IPS-20b (cell line): ENCODE results near the gene MIOS.
A peak's percentile ranks its signal among the peaks of the same experiment; 100 is the strongest.

Experiments
- H3K27ac ChIP-seq: one replicate; pipeline ENCODE4 v1.5.1; 2013; ENCODE audit warnings: low read length
- H3K27me3 ChIP-seq: 2 replicates; pipeline ENCODE4 v1.6.1; 2013; ENCODE audit warnings: mild to moderate bottlenecking, low read length, inconsistent platforms; ENCODE audit not compliant: insufficient read depth
- H3K36me3 ChIP-seq: 2 replicates; pipeline ENCODE4 v1.6.1; 2013; ENCODE audit warnings: low read depth, mild to moderate bottlenecking, inconsistent platforms, low read length, moderate library complexity; ENCODE audit not compliant: insufficient read depth
- H3K4me1 ChIP-seq: 2 replicates; pipeline ENCODE4 v1.6.1; 2013; ENCODE audit warnings: mild to moderate bottlenecking, control low read depth, inconsistent platforms, low read length, moderate library complexity; ENCODE audit not compliant: insufficient read depth
- H3K4me3 ChIP-seq: 2 replicates; pipeline ENCODE4 v1.5.1; 2013; ENCODE audit warnings: mild to moderate bottlenecking, low read length, inconsistent platforms
- H3K9ac ChIP-seq: 2 replicates; pipeline ENCODE4 v1.6.1; 2013; ENCODE audit warnings: low read depth, mild to moderate bottlenecking, inconsistent platforms, low read length, moderate library complexity
- H3K9me3 ChIP-seq: 2 replicates; pipeline ENCODE4 v1.6.1; 2013; ENCODE audit warnings: mild to moderate bottlenecking, low read depth, low read length, inconsistent platforms; ENCODE audit not compliant: insufficient read depth

Gene MIOS

DNA sequence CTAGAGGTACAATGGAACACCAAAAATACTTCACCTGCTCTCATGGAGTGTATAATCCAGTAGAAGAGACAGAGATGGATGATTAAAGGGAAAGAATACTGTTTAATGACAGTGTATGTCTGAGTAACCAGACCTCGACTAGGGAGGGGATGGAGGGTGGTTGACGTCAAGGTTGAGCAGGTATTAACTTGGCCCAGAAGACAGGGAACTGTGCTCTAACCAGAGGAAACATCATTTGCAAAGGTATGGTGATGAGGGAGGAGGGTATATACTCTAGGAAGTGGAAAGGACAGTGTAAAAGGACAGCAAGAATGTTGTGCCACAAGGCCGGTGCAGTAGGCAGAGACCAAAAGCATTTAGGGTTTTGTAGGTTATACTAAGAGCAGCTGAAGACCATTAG lies 2.9 kb downstream of the MIOS start:
- Histone ChIP-seq H3K27ac (no peak overlapping the region), H3K4me3 (no peak overlapping the region), H3K36me3 (peaks cover 62% of the 10 kb centered on the region), H3K4me1 (peaks cover 6% of the 10 kb centered on the region), H3K9ac (no peak overlapping the region), H3K27me3 (no peaks in the 10 kb centered on the region), H3K9me3 (peaks cover 6% of the 10 kb centered on the region; the same call in 1 of the 2 replicates)

- H3K27me3 ChIP-seq: no peaks in the 10 kb centered on the region
- peaks cover 6% of the 10 kb centered on the region; the same call in 1 of the 2 replicates for H3K4me1 ChIP-seq
- H3K4me3 ChIP-seq: no peak overlapping the region
- H3K9me3 ChIP-seq: peaks cover 6% of the 10 kb centered on the region; the same call in 1 of the 2 replicates
- H3K36me3 ChIP-seq: peaks cover 67% of the 10 kb centered on the region
- H3K9ac ChIP-seq: no peak overlapping the region
- no peak overlapping the region for H3K27ac ChIP-seq
Measured at GRCh38 chr7:7570584-7570983, 3.9 kb downstream of the MIOS start.

GRCh38 chr7:7573701-7574100 lies 7.0 kb downstream of the MIOS start:
- Histone ChIP-seq H3K36me3 (peaks cover 61% of the 10 kb centered on the region), H3K27ac (no peak overlapping the region), H3K4me3 (no peak overlapping the region), H3K4me1 (no peaks in the 10 kb centered on the region; the same call in 1 of the 2 replicates), H3K9ac (no peak overlapping the region), H3K9me3 (peaks cover 6% of the 10 kb centered on the region; the same call in 1 of the 2 replicates), H3K27me3 (no peaks in the 10 kb centered on the region)

- no peaks in the 10 kb centered on the region for H3K9me3 ChIP-seq
- H3K4me1 ChIP-seq: peaks cover 2% of the 10 kb centered on the region
- no peak overlapping the region for H3K9ac ChIP-seq
- H3K27ac ChIP-seq: no peak overlapping the region
- H3K4me3 ChIP-seq: no peak overlapping the region
- peaks cover 39% of the 10 kb centered on the region for H3K36me3 ChIP-seq
- no peaks in the 10 kb centered on the region for H3K27me3 ChIP-seq
Measured at GRCh38 chr7:7576344-7576743, 9.7 kb downstream of the MIOS start.

GRCh38 chr7:7577888-7578287 lies 11.2 kb downstream of the MIOS start:
- Histone ChIP-seq H3K4me3 (no peak overlapping the region), H3K27me3 (no peaks in the 10 kb centered on the region), H3K9me3 (no peaks in the 10 kb centered on the region), H3K4me1 (peaks cover 13% of the 10 kb centered on the region), H3K9ac (no peak overlapping the region), H3K36me3 (peaks cover 32% of the 10 kb centered on the region), H3K27ac (no peak overlapping the region)

DNA sequence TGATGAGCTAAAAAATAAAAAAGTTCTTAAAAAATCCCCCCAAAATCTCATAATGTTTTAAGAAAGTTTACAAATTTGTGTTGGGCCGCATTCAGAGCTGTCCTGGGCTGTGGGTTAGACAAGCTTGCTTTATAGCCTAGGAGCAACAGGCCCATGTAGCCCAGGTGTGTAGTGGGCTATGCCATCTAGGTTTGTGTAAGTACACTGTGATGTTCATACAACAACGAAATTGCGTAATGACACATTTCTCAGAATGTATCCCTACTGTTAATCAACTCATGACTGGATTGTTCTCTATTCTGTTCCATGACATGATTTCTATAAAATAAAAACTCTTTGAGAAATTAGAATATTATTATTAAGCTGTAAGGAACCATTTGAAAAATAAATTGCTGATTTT lies 13.0 kb downstream of the MIOS start:
- H3K36me3 ChIP-seq: peaks cover 16% of the 10 kb centered on the region
- no peaks in the 10 kb centered on the region for H3K27me3 ChIP-seq
- no peak overlapping the region for H3K4me3 ChIP-seq
- no peaks in the 10 kb centered on the region for H3K9me3 ChIP-seq
- peaks cover 13% of the 10 kb centered on the region for H3K4me1 ChIP-seq
- H3K9ac ChIP-seq: no peak overlapping the region
- H3K27ac ChIP-seq: no peak overlapping the region

- Histone ChIP-seq H3K27ac (peak overlapping the region; percentile 82), H3K9me3 (no peaks in the 10 kb centered on the region), H3K4me3 (0 out of 2 replicates have a peak overlapping the region, but pooled peaks have one; percentile 36), H3K27me3 (no peaks in the 10 kb centered on the region), H3K9ac (peak overlapping the region; percentile 57; the same call in 1 of the 2 replicates), H3K4me1 (peaks cover 13% of the 10 kb centered on the region), H3K36me3 (peaks cover 16% of the 10 kb centered on the region)
Measured at GRCh38 chr7:7581531-7582179, 15.0 kb downstream of the MIOS start.

DNA sequence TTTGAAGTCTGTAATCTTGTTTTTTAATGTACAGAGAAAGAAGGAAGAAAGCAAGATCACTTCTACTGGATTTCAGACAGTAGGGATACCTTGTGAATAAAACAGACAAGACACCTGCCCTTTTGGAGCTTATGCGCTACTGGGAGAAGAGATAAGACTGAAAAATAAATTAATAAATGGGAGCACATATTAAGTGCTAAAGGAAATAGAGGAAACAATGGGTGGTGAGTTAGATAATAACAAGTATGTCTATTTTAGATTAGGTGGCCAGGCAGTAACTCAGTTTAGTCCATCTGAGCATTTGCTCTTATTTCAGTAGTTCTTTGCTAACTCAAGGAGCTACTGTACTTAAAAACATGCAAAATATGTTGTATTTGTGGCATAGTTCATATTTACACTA lies 15.9 kb downstream of the MIOS start:
- Histone ChIP-seq H3K27ac (no peak overlapping the region), H3K9ac (no peak overlapping the region), H3K27me3 (no peaks in the 10 kb centered on the region), H3K9me3 (no peaks in the 10 kb centered on the region), H3K4me1 (peaks cover 13% of the 10 kb centered on the region), H3K36me3 (peaks cover 16% of the 10 kb centered on the region), H3K4me3 (no peak overlapping the region)

DNA sequence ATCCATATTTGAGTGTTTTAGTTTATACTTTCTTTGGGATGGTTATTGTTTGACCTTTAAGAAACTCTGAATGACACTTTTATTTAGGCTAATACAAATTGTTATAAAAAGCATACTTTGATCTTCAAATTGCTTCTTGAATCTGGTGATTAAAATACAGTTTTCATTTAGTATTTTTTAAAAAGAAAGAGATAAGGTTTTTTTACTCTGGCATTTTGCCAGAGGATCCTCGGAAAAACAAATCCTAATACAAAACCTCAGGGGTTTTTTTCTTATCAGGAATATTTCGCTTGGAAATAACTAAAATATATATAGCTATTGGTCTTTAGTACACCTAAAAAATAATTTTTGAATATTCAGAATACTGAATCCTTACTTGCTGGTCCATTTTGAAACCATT lies 17.0 kb downstream of the MIOS start:
- Histone ChIP-seq H3K4me1 (peaks cover 13% of the 10 kb centered on the region), H3K36me3 (peaks cover 18% of the 10 kb centered on the region), H3K4me3 (no peak overlapping the region), H3K27me3 (no peaks in the 10 kb centered on the region), H3K9me3 (no peaks in the 10 kb centered on the region), H3K9ac (no peak overlapping the region), H3K27ac (no peak overlapping the region)

DNA sequence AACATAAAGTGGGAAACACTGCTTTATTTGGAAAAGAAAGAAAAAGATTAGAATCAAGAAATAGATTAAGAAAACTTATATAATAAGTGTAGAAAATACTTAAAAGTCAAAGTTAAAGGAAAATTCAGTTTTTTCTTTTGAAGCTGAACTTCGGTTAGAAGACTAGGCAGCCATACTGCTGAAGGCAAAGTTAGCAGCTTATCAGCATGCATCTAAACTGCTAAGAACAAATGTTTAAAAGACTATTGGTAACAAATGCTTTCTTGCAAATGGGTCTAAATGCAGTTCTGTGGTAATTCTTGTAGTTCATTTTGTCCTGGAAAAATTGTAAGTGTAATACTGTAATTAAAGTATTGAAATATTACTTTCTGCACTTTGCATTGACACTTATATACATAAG lies 18.0 kb downstream of the MIOS start:
- H3K27ac ChIP-seq: no peak overlapping the region
- no peaks in the 10 kb centered on the region for H3K9me3 ChIP-seq

DNA sequence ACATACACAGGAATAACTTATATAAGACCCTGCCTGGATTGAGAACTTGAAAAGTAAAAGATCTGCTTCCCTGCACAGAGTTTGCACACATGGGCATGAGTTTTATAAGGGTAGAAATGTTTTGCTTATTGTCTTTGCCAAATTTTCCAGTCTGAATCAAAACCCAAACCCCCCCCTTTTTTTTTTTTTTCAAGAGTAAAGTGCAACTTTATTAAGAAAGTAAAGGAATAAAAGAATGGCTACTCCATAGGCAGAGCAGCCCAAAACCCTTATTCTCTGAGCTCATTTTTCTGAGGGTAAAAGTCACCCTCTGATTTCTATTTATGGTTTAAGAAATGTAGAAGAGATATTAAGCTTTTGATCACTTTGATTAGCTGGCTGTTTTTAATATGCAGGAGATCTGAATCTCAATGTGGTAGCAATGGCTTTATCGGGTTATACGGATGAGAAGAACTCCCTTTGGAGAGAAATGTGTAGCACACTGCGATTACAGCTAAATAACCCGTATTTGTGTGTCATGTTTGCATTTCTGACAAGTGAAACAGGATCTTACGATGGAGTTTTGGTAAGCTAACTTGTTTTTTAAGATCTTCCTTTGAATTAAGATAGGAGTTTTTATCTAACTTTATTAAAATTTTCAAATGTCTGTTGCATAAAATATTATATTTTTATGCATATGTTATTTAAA lies 18.7 kb downstream of the MIOS start:
- Histone ChIP-seq H3K9ac (no peak overlapping the region), H3K27ac (no peak overlapping the region), H3K9me3 (no peaks in the 10 kb centered on the region), H3K4me1 (peaks cover 13% of the 10 kb centered on the region), H3K36me3 (peaks cover 26% of the 10 kb centered on the region), H3K27me3 (no peaks in the 10 kb centered on the region), H3K4me3 (no peak overlapping the region)

More for the DNA sequence above, 18.0 kb downstream of the MIOS start:
- H3K9ac ChIP-seq: no peak overlapping the region
- H3K36me3 ChIP-seq: peaks cover 18% of the 10 kb centered on the region
- H3K4me1 ChIP-seq: peaks cover 13% of the 10 kb centered on the region
- H3K4me3 ChIP-seq: no peak overlapping the region
- H3K27me3 ChIP-seq: no peaks in the 10 kb centered on the region

- Histone ChIP-seq H3K36me3 (peaks cover 84% of the 10 kb centered on the region), H3K27ac (no peak overlapping the region), H3K9me3 (peaks cover 7% of the 10 kb centered on the region)
Measured at GRCh38 chr7:7595451-7595850, 28.8 kb downstream of the MIOS start.

More at GRCh38 chr7:7595451-7595850, 28.8 kb downstream of the MIOS start:
- no peak overlapping the region for H3K4me3 ChIP-seq
- H3K9ac ChIP-seq: no peak overlapping the region
- no peaks in the 10 kb centered on the region for H3K4me1 ChIP-seq
- H3K27me3 ChIP-seq: no peaks in the 10 kb centered on the region
